Fibroblast of skin of right biceps (primary cell): Measurements from ENCODE around the gene SERPINB8.

Experiments
- DNase-seq: peaks from one replicate; pipeline ENCODE4 v3.0.0-alpha.2; 2013

SERPINB8 gene

DNA sequence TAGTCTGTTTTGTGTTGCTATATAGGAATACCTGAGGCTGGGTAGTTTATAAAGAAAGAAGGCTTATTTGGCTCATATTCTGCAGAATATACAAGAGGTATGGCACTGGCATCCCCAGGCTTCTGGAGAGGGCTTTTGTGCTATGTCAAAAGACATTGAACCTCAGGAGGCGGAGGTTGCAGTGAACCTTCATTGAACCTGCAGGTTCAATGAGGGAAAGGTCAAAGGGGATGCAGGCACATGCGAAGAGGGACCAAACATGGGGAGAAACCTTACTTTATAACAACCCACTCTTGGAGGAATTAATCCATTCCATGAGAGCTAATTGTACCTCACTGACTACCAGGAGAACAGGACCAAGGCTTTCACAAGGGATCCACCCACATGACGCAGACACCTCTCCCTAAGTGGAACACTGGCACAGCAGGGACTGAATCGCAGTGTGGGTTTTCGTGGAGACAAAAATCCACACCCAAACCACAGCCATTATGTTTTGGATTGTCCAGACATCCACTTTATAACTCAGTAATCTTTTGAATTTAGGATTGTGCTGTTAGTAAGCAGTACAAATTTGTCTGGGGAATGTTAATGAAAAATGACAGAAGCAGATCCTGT, 4.1 kb upstream of the SERPINB8 start:
- DNase-seq: no peak

GRCh38 chr18:63970809-63971205, 926 bp downstream of the SERPINB8 start:
- DNase-seq: peak; percentile 56

- peak; percentile 11 for DNase-seq
Measured at GRCh38 chr18:63971320-63972001, 1.6 kb downstream of the SERPINB8 start.

- no peak for DNase-seq
Measured at GRCh38 chr18:63972002-63972376, 2.1 kb downstream of the SERPINB8 start.

DNA sequence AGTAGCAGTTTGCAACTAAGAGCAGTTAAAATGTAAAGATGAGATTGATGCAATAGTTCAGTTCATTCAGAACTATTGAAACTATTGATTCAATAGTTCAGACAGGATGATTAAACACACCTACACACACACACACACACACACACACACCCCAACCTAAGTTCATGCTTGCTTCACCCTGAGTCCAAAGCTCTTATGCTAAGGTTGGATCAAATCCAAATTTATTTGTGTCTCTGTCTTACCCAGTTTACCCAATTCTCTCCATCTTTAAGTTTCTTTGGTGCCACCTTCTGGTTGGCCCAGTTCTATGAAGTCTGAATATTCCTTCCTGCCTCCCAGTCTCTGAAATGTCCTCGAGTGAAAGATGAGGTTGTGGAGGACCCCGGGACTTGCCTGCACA, 5.1 kb downstream of the SERPINB8 start:
- DNase-seq: peak; percentile 38

DNA sequence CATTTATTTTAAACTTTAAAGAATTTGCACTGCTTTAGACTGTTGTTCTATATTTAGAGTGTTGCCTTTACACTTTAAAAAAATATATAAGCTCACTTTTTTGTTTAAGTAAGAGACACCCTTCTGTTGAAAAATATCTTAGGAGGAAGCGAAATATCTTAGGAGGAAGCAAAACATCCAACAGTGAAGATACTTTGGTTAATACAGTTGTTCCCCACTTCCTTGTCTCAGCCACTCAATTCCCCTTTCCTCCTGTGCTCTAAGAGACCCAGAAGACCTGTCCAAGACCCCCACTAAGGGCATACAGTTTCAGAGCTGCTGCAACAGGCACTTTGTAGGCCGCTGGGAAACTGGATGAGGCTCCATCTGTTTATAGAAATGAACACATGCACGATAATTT, 5.7 kb downstream of the SERPINB8 start:
- DNase-seq: no peak

GRCh38 chr18:63977040-63977439, 7.2 kb downstream of the SERPINB8 start:
- DNase-seq: no peak

- peak; percentile 70 for DNase-seq
Measured at GRCh38 chr18:63979409-63979920, 9.6 kb downstream of the SERPINB8 start.

DNA sequence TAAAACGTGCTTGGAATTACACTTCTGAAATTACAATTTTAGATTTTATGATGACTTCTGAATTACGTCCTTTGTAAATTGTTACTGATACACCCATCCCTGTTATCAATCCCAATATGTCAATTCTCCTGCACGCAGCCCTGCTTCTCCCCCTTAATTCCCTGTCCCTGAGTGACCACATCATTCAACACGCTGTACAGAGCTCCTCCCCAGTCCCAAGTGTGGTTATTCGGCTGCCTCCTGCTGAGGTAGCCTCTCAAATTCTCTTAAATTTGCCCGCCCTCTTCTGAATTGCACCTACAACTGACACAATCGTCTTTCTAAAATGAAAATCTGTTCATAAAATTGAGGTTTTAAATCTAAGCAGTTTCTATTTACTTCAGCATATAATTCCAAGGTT, 10.1 kb downstream of the SERPINB8 start:
- DNase-seq: no peak

- no peak for DNase-seq
Measured at GRCh38 chr18:63980896-63981460, 11.1 kb downstream of the SERPINB8 start.

DNA sequence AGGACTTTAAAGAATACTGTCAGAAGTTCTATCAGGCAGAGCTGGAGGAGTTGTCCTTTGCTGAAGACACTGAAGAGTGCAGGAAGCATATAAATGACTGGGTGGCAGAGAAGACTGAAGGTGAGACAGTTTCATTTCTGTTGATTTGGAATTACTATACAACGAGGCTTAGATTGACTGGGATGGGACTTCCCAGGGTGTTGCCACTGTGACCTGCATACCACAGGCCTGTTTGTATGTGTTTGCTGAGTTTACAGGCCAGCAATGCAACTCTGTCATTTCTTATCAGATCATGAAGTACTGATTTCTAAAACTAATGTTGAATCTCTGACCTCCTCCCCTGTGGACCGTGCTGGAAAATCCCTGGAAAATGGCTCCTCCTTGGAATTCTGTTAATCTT, 11.8 kb downstream of the SERPINB8 start:
- DNase-seq: no peak

GRCh38 chr18:63982361-63982760, 12.5 kb downstream of the SERPINB8 start:
- DNase-seq: no peak

DNA sequence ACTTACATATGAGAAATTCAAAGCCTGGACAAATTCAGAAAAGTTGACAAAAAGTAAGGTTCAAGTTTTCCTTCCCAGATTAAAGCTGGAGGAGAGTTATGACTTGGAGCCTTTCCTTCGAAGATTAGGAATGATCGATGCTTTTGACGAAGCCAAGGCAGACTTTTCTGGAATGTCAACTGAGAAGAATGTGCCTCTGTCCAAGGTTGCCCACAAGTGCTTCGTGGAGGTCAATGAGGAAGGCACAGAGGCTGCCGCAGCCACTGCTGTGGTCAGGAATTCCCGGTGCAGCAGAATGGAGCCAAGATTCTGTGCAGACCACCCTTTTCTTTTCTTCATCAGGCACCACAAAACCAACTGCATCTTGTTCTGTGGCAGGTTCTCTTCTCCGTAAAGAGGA, 17.0 kb downstream of the SERPINB8 start:
- DNase-seq: no peak

GRCh38 chr18:63987743-63988142, 17.9 kb downstream of the SERPINB8 start:
- DNase-seq: no peak

DNA sequence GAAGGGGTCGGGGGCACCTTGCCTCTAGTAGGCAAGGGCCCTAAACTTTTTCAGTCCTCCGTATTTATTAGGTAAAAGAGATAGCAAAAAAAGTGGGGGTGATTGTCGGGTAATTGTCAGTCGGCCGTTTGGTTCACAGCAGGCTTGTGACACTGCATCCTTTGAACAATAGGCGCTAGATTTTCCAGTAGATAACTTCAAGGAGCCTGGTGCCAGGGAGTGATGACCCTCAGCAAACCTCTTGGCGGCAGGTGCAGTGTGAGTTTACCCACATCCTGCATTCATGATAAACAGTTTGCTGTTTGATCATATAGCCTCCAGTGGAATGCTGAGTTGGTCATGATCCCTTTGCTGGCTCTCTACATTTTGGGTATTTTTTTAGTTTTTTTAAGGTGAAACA, 22.9 kb downstream of the SERPINB8 start:
- DNase-seq: no peak

GRCh38 chr18:63994783-63995399, 25.0 kb downstream of the SERPINB8 start:
- peak; percentile 58 for DNase-seq

DNA sequence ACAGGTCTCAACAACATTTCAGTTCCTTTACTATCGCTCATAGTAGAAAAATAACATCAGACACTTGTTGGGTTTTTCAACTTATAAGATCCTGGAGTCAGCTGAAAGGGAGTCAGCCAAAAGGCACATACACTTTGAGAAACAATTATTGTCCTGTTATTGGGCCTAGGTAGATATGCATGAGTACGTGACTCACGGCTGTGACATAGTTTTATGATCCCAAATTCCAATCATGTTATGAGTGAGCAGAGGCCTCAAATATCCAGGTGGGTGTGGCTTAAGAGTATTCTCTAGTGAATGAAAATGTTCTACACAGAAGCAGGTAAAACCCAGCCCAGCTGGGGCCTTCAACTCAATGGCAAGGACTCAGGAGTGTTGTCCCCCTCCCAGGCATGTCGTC, 27.2 kb downstream of the SERPINB8 start:
- peak; percentile 47 for DNase-seq

DNA sequence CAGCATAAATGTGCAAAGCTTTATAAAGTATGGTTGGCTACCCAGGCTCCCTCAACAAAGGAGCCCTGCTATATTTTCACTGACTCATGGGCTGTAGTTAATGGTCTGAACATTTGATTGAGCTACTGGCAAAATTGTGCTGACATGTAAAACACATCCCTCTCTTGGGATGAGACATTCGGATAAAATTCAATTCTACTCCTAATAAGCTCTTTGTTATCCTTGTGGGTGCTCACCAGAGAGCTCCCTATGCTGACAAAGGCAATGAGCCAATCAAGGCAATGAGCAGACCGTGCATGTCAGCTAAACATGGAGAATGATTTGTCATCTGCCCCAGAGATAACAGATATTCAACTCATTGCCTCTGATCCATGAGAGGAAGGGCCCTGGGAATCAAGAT, 27.7 kb downstream of the SERPINB8 start:
- DNase-seq: peak; percentile 82

- no peak for DNase-seq
Measured at GRCh38 chr18:63999871-64000270, 30.0 kb downstream of the SERPINB8 start.

- no peak for DNase-seq
Measured at GRCh38 chr18:64002581-64002980, 32.7 kb downstream of the SERPINB8 start.

- DNase-seq: no peak
Measured at GRCh38 chr18:64009305-64009704, 39.4 kb downstream of the SERPINB8 start.

GRCh38 chr18:64011513-64011912, 41.6 kb downstream of the SERPINB8 start:
- DNase-seq: no peak

DNA sequence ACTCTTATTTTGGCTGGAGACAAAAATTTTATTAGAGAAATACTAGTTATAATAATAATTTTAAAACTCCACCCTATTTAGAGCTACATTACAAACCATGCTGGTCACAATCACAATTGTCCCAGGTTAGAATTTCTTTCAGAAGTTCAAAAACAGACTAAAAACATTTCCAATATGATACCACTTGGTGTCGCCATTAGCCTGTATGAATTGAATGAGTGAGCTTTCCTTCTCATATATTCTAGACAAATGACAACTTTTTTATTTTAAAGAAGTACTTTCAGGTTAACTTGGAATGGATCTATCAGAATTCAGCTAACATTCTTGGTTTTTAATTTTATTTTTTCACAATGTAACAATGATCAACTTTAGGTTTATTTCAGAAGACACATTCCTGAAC, 48.0 kb downstream of the SERPINB8 start:
- DNase-seq: peak; percentile 26
